Activated CD8-positive, alpha-beta T cell treated with anti-CD3 and anti-CD28 coated beads for 36 hours (primary cell): ENCODE data around the gene HES3. TPM values are rescaled to one million over a fixed set of nuclear protein-coding genes. Genes with fewer than 3 reads are reported as not detected.
A peak's percentile ranks its signal among the peaks of the same experiment; 100 is the strongest.

Experiments
- ATAC-seq: fragments of 200-7000 bp; cut with Tn5 transposase; one replicate; pipeline ENCODE4 v1.10.0; 2021; ENCODE audit warnings: mild to moderate bottlenecking, moderate library complexity
- CTCF ChIA-PET: fragments of 350-600 bp; sonication (Branson Sonifier 250); formaldehyde crosslinking; loops from one replicate; lab custom pipeline; 2021; ENCODE audit warnings: antibody characterized with exemption; lab: Charles Lee
- POLR2A ChIA-PET: fragments of 350-600 bp; sonication (Branson Sonifier 250); formaldehyde crosslinking; loops from one replicate; lab custom pipeline; 2021; ENCODE audit warnings: antibody characterized with exemption; lab: Charles Lee
- DNase-seq: peaks from one replicate; pipeline ENCODE4 v3.0.0-alpha.2; 2020
- H3K27ac Mint-ChIP-seq: one replicate; pipeline ENCODE4 v1.8.0; 2021; ENCODE audit warnings: mild to moderate bottlenecking, mixed read lengths
- H3K27me3 Mint-ChIP-seq: one replicate; pipeline ENCODE4 v1.8.0; 2021; ENCODE audit warnings: mixed read lengths
- H3K36me3 Mint-ChIP-seq: one replicate; pipeline ENCODE4 v1.8.0; 2021; ENCODE audit warnings: low read depth, mixed read lengths
- H3K4me1 Mint-ChIP-seq: one replicate; pipeline ENCODE4 v1.8.0; 2021; ENCODE audit warnings: low read depth, mixed read lengths
- H3K4me3 Mint-ChIP-seq: one replicate; pipeline ENCODE4 v1.8.0; 2021; ENCODE audit warnings: mild to moderate bottlenecking, moderate library complexity, mixed read lengths
- H3K9me3 Mint-ChIP-seq: one replicate; pipeline ENCODE4 v1.8.0; 2021; ENCODE audit warnings: mixed read lengths
- intact Hi-C: fragments of 100-400 bp; cut with micrococcal nuclease; formaldehyde crosslinking; loops from one replicate; pipeline ENCODE4 v1.10.0; 2022
- total RNA-seq, 2 experiments: library from RNA; stranded (reverse); gene quantifications; one replicate each; pipeline ENCODE4 v1.2.3, GENCODE V29; 2021
- TF ChIP-seq, protein P1 (sequence below): fragments of 200-600 bp; IDR thresholded peaks from one replicate; pipeline ENCODE4 v1.8.0; 2022; ENCODE audit warnings: antibody characterized with exemption, mild to moderate bottlenecking

The HES3 gene
- total RNA-seq, 2 experiments from 2014 or later: not detected

DNA sequence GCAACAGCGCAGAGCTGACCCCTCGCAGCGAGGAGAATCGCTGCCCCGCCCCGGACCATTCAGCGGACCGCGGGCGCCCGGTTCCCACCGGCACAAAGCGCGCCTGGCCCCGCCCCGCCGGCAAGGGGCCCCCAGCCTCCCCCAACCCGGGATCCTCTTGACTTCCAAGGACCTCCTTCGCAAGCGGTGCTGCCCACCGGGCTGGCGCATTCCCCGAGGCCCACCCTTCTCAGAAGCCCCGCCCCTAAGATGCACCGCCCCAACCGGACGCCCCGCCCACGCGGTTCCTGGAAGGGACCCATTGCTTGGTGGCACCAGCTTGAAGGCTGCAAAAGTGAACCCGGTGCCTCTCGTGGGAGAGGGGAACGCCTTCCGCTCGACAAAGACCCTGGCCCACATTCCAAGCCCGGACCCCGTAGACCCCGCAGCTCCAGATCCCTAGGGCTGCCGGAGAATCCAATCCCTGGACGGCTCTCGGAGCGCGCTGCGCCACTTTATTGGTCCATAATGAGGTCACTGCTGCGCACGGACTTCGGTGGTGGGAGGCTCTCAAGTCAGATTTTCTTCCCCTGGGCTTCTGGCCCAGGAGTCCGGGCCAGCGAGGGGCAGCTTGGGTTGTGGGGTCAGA is 2.0 kb downstream of the HES3 start:
- TF ChIP-seq, protein P1, sequence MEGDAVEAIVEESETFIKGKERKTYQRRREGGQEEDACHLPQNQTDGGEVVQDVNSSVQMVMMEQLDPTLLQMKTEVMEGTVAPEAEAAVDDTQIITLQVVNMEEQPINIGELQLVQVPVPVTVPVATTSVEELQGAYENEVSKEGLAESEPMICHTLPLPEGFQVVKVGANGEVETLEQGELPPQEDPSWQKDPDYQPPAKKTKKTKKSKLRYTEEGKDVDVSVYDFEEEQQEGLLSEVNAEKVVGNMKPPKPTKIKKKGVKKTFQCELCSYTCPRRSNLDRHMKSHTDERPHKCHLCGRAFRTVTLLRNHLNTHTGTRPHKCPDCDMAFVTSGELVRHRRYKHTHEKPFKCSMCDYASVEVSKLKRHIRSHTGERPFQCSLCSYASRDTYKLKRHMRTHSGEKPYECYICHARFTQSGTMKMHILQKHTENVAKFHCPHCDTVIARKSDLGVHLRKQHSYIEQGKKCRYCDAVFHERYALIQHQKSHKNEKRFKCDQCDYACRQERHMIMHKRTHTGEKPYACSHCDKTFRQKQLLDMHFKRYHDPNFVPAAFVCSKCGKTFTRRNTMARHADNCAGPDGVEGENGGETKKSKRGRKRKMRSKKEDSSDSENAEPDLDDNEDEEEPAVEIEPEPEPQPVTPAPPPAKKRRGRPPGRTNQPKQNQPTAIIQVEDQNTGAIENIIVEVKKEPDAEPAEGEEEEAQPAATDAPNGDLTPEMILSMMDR: no peak
- no peak overlapping the region for H3K27ac Mint-ChIP-seq
- peaks cover 13% of the 10 kb centered on the region for H3K4me1 Mint-ChIP-seq
- no peaks in the 10 kb centered on the region for H3K9me3 Mint-ChIP-seq
- no peaks in the 10 kb centered on the region for H3K36me3 Mint-ChIP-seq
- no peak overlapping the region for H3K4me3 Mint-ChIP-seq
- ATAC-seq (no peak), DNase-seq (peak; percentile 77)
- CTCF ChIA-PET: interaction anchor here (0.7 to 4.5 kb wide), 38 partner anchors 9 to 252 kb away, joined by 3 to 83 read pairs (median 5); partner anchors contain the start of genes ACOT7, GPR153, ICMT and RNF207
- POLR2A ChIA-PET: interaction anchor here (0.6 to 1.3 kb wide), 5 partner anchors 9 to 214 kb away, joined by 3 to 4 read pairs (median 3); no protein-coding TSS in a partner anchor
- intact Hi-C loops: loop anchor here (5.0 kb wide), 2 partner anchors 39 to 96 kb away; partner anchors contain the start of gene RNF207
- peaks cover 59% of the 10 kb centered on the region for H3K27me3 Mint-ChIP-seq

DNA sequence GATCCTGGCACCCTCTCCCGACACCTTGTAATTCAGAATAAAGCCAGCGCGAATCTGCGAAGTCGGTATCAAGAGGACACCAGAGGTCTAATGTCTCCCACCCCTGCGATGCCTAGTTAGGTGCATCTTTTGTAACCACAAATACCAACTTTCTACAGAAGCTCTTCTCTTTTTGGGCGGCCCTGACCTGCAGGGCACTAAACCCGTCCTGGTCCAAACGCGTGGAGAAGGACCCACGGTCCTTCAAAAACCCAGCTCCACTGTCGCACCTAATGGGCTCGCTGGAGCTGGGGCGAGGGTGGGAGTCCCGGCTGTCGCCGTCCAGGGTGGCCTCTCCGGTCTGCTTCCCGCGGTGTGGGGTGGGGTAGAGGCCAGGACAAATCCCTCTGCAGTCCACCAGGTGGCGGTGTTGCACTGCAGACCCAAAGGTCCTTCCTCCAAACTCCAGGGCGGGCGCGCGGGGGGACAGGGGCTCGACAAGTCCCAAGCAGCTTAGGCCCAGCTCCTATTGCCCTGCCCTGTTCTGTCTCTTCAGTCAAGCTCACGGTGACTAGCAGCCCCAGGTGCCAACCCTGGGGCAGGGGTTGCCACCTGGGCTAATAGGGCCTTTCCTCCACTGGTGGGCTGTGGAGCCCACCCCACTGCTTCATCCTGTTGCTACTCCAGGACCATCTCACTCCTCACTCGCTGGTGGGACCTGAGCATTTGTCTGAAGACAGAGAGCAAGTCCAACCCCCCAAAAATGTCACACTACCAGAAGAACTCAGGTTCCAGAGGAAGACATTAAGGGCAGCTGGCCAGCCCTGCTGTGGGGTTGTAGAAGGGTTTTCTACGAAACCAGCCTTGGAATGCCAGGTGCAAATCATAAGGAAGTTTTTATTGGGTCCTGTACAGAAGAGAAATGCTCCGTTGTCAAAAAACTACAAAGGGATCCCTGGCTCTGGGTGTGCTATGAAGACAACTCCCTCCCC is 2.8 kb downstream of the HES3 start:
- ATAC-seq (peak; percentile 73), DNase-seq (peak; percentile 86)
- TF ChIP-seq, protein P1: peak; percentile 97
- Mint-ChIP-seq H3K36me3 (no peaks in the 10 kb centered on the region), H3K4me1 (peaks cover 9% of the 10 kb centered on the region), H3K4me3 (no peak overlapping the region), H3K27me3 (peaks cover 55% of the 10 kb centered on the region), H3K27ac (no peak overlapping the region), H3K9me3 (no peaks in the 10 kb centered on the region)
- CTCF ChIA-PET: interaction anchor here (0.7 to 4.5 kb wide), 48 partner anchors 10 to 251 kb away, joined by 3 to 83 read pairs (median 5); partner anchors contain the start of genes ACOT7, GPR153, ICMT and RNF207
- POLR2A ChIA-PET: interaction anchor here (1.0 to 1.3 kb wide), 5 partner anchors 10 to 219 kb away, joined by 3 to 4 read pairs (median 3); partner anchors contain the start of gene TNFRSF25
- intact Hi-C loops: loop anchor here (5.0 kb wide), 2 partner anchors 39 to 96 kb away; partner anchors contain the start of gene RNF207

DNA sequence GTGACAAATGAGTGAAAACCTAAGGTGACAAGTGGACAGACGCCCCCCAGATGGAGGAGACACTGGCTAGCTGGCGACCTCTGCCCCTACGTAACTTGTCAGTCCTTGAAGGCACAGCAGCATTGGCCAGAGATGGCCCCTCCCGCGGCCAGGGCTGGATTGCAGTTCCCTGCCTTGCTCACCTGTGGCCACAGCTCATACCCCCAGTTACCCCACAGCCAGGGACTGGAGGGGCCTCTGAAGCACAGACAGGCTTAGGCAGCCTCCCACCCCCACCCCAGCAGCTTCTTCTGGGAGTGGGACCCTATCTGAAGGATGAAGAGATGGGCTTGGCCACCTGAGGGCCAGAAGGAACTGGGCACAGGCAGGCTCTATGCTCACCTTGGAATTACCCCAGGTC is 3.7 kb downstream of the HES3 start:
- Mint-ChIP-seq H3K9me3 (no peaks in the 10 kb centered on the region), H3K4me1 (peaks cover 9% of the 10 kb centered on the region), H3K27ac (no peak overlapping the region), H3K4me3 (no peak overlapping the region), H3K36me3 (no peaks in the 10 kb centered on the region), H3K27me3 (peaks cover 58% of the 10 kb centered on the region)
- ChIA-PET POLR2A (interaction anchor here (1.1 kb wide), 1 partner anchor 218 kb away, joined by 3 read pairs; the partner anchor contains the start of gene TNFRSF25), CTCF (interaction anchor here (0.9 to 4.5 kb wide), 31 partner anchors 10 to 251 kb away, joined by 3 to 83 read pairs (median 7); partner anchors contain the start of genes ACOT7, GPR153, ICMT and RNF207)
- DNase-seq (no peak), ATAC-seq (no peak)
- TF ChIP-seq, protein P1: no peak
- intact Hi-C loops: loop anchor here (2.0 to 5.0 kb wide), 3 partner anchors 40 to 157 kb away; partner anchors contain the start of gene RNF207

DNA sequence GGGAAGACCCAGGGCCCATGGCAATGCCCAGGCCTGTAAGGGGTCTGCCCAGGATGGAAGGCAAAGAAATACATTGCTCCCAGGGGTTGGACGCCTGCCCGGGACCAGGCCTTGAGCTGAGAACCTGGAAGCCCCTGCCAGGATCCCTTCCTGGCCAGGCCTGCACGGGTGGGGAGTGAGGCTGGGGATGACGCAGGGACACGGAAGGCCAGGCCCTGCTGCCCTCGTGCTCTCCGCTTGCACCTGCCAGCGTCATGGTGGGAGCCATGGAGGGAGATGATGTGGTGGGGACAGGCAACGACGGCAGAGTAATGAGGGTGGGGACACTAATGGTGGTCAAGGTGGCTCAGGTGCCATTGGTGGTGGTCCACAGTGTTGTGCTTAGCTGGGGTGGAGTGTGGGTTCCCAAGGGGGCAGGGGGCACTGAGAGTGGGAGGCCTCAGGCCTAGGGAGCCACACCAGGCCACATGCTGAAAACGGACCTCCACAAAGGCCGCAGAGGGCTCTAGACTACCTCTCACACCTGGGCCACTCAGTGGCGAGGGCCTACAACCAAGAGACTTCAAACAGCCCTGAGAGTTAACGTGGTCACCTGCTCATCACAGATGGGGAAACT is 4.3 kb downstream of the HES3 start:
- peaks cover 9% of the 10 kb centered on the region for H3K4me1 Mint-ChIP-seq
- TF ChIP-seq, protein P1: no peak
- DNase-seq (no peak), ATAC-seq (no peak)
- H3K27me3 Mint-ChIP-seq: peaks cover 52% of the 10 kb centered on the region
- H3K9me3 Mint-ChIP-seq: no peaks in the 10 kb centered on the region
- POLR2A ChIA-PET: interaction anchor here (0.9 to 1.4 kb wide), 2 partner anchors 11 to 15 kb away, joined by 3 to 5 read pairs; no protein-coding TSS in a partner anchor
- H3K27ac Mint-ChIP-seq: no peak overlapping the region
- CTCF ChIA-PET: interaction anchor here (0.8 to 4.5 kb wide), 21 partner anchors 9 to 190 kb away, joined by 3 to 83 read pairs (median 7); partner anchors contain the start of genes GPR153 and ICMT
- intact Hi-C loops: loop anchor here (2.0 to 5.0 kb wide), 3 partner anchors 41 to 157 kb away; partner anchors contain the start of gene RNF207
- no peak overlapping the region for H3K4me3 Mint-ChIP-seq
- H3K36me3 Mint-ChIP-seq: no peaks in the 10 kb centered on the region
